Measurements from ENCODE around the gene TANC1.
A peak's percentile ranks its signal among the peaks of the same experiment; 100 is the strongest.

The TANC1 gene

DNA sequence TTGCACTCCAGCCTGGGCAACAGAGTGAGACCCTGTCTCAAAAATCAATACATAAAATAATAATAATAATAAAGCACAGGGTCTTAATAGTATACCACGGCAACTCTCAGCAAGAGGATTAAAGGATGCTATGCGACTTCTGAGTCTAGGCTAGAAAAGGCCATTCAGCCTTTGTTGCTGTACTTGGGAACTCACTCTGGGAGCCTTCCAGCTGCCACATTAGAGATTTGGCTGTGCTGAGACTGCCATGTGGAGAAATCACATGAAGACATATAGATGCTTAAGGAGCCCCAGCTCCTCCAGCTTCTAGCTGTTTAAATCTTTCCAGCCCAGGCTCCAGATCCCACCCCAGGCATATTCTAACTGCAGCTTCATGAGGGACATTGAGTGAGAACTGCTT is 8.2 kb upstream of the TANC1 start:
- intact Hi-C loops (cut with DNase I) = no loop called here
- DNase-seq = no peak

DNA sequence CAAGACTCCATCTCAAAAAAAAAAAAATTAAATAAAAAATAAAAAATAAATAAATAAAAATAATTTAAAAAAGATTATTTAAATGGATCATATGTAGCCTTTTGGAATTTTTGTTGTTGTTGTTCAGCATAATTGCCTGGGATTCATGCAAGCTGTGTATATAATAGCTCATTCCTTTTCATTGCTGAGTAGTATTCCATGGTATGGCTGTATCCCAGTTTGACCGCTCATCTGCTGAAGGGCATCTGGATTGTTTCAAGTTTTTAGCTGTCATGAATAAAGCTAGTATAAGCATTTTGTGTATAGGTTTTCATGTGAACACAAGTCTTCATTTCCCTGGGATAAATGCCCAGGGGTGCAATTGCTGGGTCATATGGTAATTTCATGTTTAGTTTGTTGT is 6.4 kb upstream of the TANC1 start:
- no peak for DNase-seq
- intact Hi-C loops (cut with DNase I) = no loop called here

DNA sequence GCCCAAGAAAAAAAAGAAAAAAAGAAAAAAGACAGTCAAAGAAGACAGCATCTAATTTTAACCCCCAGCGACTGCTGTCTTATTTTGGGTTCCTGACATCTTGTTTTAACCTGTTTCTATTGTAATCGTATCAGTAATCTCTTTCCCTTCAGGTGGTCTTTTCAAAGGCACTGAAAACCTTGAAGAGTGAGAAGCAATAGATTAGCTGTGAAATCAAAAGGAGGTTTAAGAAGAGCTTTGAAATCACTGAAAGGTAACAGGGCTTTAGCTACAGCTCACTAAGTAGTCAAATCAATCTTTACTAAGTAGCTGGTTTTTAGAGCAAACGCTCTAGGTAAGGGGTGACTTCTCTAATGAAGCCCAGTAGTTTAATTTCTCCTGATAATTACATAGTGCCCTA is 5.4 kb upstream of the TANC1 start:
- intact Hi-C loops (cut with DNase I) = no loop called here
- DNase-seq = no peak

DNA sequence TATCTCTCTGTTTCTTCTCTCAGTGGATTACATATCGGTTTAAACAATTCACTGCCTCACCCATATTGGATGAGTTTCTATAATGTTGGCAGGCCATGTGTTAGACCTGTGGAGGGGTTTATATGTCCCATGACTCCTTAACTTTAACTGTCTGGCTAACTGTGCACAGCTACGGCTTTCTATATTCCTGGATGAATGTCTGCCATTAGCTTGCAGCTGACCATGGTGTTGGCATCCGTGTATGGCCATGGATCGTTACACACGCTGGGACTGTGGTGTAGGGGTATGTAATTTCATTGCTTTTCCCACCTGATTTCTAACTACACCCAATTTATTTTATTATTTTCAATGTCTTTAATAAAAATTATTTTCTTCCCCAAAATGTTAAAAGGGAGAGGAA is 3.3 kb upstream of the TANC1 start:
- no peak for DNase-seq
- intact Hi-C loops (cut with DNase I) = loop anchor here (5.0 kb wide), 2 partner anchors 63 to 747 kb away; partner anchors contain the start of gene MARCHF7

DNA sequence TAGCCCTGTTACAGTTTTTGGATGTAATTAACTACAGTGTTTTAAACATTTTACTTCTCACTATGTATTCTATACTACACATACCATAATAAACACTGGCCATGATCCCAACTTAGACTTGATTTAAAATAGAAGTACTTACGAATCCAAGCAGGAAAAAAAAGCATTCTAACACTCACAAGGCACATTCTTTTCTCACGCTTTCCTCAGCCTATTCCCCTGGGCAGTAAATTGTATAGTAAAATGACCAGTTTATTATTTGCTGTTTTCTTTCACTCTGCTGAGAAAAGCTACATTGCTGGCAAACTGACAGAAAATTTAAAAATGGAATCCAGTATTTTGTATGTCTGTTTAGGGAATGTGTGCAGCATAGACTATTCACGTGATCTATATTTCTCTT is 2.8 kb upstream of the TANC1 start:
- no peak for DNase-seq
- intact Hi-C loops (cut with DNase I) = loop anchor here (5.0 kb wide), 2 partner anchors 63 to 747 kb away; partner anchors contain the start of gene MARCHF7

DNA sequence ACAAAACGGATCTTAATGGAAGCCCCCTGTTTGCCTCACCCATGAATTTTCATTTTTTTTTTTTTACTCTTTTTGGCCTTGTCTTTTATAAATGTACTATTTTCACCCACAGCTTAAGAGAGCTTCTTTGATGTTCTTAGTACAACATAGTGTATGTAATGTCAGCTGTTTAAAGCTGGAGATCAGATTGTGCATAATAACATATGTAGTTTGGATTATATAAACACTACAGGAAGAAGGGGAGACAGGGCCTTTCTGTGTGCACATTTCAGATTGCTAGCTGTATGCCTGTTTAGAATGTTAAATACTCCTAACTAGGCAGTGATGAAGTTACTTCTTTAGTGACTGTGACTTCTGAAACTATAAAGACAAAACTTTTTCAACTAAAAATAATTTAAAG is 2.1 kb upstream of the TANC1 start:
- intact Hi-C loops (cut with DNase I) = loop anchor here (5.0 kb wide), 2 partner anchors 64 to 746 kb away; partner anchors contain the start of gene MARCHF7
- no peak for DNase-seq

DNA sequence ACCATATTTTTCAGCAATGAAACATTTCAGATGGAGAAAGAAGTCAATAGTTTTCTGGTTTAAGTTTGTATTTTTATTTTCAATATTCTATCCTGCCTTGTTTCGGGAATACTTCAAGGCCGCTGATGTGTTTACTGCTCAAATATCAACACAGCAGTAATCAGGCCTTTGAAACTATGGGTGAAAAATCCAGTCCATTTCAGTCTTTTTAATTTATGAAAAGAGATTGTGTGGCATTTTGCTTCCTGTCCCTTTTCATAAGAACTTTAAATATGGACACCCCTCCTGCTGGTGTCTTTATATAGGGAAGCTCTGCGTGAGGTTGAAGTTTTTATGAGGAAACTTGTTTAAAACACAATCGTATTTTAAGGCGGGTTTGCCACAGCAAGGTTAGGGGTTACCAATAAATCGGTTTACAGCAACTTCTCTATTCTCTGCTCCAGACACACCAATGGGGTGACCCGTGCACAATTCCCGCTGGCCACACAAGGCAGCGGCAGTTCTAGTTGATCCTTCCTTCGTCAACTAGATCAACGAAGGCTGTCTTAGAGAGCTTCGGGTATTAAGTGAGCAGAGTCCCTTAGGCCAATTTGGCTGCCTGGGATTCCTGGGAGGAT is 1.2 kb upstream of the TANC1 start:
- DNase-seq = peak in 1 of 10 donors; percentile 33
- intact Hi-C loops (cut with DNase I) = loop anchor here (5.0 kb wide), 2 partner anchors 65 to 745 kb away; partner anchors contain the start of gene MARCHF7

DNA sequence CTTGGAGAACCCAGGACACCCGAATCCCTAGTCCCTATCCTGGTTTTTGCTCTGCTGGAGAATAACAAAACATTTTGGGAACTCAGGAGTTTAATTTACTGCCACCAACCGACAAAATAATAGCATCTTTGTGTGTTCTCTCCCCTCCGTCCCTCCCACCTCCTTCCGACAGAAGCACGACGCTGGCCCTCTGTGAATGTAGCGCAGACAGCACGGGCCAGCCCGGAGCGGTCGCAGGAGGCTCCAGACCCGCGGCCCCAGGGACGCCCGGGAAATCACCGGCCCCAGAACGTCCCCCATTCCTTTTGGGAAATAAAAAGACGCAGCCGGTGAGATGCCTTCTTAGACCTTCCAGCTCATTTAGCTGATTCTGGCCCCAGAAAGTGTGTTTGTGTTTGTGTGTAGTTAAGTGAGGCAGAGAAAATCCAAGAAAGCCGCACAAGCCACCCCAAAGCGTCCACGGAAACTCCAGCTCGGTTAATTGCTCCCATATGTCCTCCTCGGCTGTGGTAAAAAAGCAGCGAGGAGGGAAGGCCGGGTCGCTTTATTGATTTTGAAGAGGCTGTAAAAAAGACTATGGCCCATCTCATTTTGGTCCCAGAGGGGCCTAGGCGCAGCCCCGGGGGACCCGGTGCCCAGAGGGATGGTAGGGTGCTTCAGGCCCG is 577 bp upstream of the TANC1 start:
- intact Hi-C loops (cut with DNase I) = loop anchor here (5.0 kb wide), 2 partner anchors 66 to 744 kb away; partner anchors contain the start of gene MARCHF7
- peak; percentile 41 to 93 (median 51) for DNase-seq

DNA sequence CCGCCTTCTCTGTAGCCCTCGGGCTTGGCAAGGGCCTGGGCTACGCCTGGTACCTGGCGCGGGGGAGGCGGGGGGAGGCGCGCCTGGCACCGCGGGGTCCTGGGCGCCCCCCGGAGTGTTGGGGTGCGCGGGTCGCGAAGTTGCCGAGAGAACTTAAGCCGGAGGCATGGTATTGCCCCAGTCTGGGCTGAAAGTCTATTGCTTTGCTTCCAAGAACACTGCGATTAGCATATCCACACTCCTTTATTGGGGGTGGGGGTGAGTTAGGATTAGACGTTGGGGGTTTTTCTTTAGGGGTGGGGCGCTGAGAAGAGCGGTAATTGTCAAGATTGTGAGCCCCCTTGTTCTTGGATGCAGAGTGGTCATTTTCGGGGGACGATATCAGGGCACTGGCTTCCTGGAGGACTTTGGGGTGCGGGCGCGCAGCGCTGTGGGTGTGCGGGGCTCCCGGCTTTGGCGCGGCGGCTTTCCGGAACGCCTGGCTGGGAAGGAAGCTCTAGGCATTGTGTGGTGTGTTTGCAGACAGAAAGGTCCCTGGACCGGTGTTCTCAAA is 798 bp downstream of the TANC1 start:
- peak in 1 of 10 donors; percentile 79 for DNase-seq
- intact Hi-C loops (cut with DNase I) = loop anchor here (5.0 kb wide), 2 partner anchors 67 to 743 kb away; partner anchors contain the start of gene MARCHF7

DNA sequence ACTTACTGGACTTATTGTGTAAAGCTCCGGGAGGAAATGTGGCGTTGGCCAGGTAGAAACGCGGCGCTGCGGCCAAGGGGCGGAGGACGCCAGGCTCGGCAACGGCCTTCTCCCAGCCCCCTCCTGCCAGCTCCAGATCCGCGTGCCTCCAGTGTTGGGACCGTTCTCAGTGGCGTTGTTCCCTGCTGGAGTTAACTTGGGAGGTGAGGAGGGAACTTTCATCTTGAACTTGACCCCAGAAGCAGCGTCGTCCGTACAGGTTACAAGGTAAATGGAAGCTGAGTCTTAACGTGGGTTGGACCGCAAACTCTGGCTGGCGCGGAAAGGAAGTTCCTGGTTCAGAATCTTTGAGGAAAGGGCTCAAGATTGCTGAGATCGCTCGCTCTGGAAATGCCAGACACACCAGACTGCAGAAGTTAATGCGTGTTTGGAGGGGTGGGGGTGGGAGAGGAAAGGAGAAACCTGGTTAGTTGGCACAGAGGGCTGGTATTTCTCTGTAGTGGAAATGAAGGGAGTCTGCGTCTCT is 1.3 kb downstream of the TANC1 start:
- intact Hi-C loops (cut with DNase I) = loop anchor here (5.0 kb wide), 3 partner anchors 67 to 743 kb away; partner anchors contain the start of gene MARCHF7
- peak in 4 of 10 donors; percentile 25 to 81 (median 44) for DNase-seq

DNA sequence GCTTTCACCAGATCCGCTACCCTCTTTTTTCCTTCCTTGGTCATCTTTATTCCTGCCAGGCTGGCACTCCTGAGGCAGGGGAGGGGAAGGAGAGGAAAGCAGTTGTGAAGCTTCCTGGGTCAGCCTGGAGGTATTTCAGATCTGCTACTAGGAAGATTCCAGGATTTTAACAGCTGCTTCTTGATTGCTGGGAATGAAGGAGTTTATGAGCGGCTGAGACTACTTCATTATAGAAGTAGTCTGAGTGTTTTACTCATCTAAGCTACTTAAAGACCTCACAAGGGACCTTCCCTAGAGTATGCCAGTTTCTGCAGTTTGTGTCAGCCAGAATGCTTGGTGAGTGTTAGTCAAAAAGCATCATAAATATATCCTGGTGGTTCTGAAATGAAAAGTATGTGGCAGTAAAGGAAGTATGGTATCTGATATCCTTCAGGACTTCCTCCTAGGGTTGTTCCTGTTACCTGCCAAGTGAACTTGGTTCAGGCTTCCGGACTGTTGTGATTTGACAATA is 1.9 kb downstream of the TANC1 start:
- intact Hi-C loops (cut with DNase I) = loop anchor here (5.0 kb wide), 1 partner anchor 147 kb away; no protein-coding TSS in a partner anchor
- no peak for DNase-seq

DNA sequence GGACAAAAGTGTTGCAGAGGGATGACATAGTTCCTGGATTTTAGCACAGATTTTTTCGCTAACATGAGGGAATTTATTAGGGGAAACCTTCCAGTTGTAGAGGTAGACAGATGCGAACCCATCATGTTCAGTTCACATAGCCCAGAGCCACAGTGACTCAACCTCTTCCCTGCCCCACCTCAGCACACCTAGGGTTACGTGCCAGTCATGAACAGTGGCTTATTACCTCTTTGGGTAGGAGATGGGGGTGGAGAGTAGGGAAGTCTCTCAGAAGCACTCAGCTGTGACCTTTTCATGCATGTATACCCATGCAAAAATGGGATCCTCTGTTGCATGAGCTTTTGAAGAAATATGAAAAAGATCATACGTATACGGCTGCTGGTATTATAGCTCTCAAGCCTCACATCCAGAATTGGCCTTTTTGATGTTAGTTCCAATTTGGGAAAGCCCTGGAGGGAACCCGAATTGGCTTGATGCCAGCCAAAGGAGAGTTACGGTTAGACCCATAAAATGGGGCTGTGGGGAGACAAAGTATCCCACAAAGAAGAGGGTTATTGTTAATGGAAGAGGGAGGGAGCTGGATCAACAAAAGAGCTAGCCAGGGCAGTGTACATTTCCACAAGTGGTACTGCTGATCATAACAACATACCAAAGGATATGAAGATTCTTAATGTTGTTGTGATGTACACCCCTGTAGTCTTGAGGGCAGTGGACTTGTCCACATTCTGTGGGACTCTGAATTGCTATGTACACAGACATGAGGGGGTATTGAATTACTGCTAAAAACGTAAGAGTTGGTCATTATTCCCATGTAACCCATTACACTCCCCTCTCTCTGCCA is 4.9 kb downstream of the TANC1 start:
- intact Hi-C loops (cut with DNase I) = loop anchor here (5.0 kb wide), 1 partner anchor 144 kb away; no protein-coding TSS in a partner anchor
- DNase-seq = no peak

DNA sequence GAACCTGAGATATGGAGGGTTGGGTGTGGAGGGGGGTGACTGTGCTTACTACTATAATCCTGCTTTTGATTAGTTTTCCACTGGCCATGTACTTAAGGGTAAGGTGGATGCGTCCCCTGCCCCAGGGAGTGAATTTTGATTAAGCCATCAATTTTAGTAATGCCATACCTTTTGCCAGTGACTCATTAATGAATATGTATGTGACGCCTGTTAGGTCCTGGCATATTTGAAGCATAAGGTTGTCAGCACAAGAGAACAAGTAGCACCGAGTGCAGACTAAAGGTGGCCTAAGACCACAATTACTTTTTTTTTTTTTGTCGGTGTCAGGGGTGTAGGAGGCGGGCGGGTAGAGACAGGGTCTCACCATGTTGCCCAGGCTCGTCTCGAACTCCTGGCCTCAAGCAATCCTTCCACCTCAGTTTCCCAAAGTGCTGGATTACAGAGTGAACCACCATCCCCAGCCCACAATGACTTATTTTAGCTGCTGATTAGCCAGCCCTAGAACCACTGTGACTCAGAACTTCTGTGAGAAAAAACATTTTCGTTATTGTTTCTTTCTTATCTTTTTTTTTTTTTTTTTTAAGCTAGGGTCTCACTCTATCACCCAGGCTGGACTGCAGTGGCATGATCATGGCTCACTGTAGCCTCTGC is 7.0 kb downstream of the TANC1 start:
- intact Hi-C loops (cut with DNase I) = no loop called here
- peak in 1 of 10 donors; percentile 54 for DNase-seq

DNA sequence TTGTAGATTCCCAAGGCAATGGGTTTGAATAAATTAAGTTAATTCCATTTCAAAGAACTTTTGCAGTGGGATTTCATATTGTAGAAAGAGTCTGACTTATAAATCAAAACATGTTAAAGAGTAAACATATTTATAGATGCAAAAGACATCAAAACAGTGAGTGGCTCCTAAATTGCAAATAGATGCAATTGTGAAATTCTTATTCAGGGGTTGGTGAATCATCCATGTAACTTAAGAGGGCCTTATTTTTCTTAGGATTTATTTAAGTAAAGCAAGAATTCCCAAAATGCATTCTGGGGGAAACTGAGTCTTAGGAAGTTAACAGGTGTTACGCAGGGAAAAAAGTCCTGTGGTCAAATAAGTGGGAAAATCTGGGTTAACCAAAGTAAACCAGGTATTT is 11.3 kb downstream of the TANC1 start:
- intact Hi-C loops (cut with DNase I) = no loop called here
- no peak for DNase-seq

DNA sequence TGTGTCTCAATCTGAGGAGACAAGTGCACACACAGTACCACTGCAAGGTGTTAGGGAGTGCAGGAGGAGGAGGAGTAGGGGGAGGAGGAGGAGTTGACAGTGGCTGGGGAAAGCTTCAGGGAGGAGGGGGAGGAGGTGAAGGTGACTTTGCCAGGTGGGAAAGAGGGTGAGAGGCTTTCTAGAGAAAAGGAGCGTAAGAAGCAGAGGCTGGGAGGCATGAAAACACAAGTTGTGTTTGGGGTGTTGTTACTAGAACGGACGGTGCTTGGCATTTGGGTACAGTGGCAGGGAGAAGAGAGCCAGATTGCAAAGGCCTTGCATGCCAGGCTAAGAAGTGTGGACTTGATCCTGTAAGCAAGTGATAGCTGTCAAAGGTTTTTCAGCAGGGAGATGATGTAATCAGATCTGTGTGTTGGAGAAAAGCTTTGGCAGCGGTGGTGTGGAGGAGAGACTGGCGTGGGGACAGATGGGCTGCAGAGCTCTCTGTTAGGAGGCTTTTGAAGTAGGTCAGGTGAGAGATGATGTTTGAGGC is 16.2 kb downstream of the TANC1 start:
- DNase-seq = no peak
- intact Hi-C loops (cut with DNase I) = no loop called here

DNA sequence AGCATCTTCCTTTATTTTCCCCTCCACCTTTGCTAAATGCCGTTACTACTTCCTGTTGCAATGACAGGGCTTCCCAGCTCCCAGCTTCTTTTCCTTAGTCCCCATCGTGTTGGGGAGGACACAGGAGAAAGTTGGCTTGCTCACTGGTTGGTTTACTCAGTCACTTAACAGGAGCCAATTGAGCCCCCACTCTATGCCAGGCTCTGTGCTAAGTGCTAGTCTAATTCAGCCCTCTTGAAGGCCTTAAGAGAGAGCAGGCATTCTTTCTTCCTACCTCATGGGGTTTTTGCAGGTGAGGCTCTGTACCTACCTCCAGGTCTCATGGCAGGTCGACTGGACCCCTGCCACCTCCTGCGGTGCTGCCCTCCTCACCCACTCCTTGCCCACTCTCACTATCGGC is 20.1 kb downstream of the TANC1 start:
- intact Hi-C loops (cut with DNase I) = no loop called here
- no peak for DNase-seq

DNA sequence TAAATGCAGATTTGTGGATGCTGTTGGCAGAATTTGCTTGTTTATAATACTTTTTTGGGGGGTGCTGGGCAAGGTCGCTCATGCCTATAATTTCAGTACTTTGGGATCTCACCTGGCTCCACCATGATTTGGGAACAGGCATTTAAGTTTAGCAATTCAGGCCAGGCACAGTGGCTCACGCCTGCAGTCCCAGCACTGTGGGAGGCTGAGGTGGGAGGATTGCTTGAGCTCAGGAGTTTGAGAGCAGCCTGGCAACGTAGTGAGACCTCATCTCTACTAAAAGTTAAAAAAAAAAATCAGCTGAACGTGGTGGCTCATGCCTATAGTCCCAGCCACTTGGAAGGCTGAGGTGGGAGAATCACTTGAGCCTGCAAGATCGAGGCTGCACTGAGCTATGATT is 20.7 kb downstream of the TANC1 start:
- peak in 1 of 10 donors; percentile 27 for DNase-seq
- intact Hi-C loops (cut with DNase I) = no loop called here

DNA sequence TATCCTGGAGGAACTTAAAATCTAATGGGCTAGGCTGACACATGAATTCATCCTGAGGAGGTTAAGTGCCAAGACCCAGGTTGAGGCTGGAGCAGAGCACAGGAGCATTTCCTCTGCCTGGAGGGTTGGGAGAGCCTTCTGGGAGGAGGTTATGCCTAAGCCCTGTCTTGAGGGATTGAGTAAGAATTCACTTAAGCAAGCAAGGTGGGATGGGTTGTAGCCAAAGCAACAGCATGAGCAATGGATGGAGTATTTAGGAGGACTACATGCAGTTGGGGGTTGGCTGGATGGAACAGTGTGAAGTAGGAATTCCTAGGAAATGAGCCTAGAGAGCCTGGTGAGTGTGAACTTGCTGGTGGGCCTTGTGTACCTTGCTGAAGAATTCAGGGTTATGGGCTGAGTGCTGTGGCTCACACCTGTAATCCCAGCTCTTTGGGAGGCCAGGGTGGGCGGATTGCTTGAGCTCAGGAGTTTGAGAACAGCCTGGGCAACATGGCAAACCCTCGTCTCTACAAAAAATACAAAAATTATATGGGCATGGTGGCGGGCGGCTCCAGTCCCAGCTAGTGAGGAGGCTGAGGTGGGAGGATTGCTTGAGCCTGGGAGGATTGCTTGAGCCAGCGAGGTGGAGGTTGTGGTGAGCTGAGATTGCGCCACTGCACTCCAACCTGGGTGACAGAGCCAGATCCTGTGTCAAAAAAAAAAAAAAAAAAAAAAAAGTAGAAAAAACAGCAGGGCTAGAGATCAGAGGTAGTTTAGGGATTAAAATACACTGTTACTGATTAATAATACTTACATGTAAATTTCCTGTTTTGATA is 22.2 kb downstream of the TANC1 start:
- intact Hi-C loops (cut with DNase I) = no loop called here
- DNase-seq = no peak
